ENCODE data around the gene COMT.
"Not testable (repeated sequence)": the region's sequence is repeated elsewhere in the genome, so short reads cannot be mapped to it uniquely, and the experiment has no call there.

COMT gene

GRCh38 chr22:19919701-19920363 lies 21.7 kb upstream of the COMT start:
- H3K79me1 ChIP-seq (ENCODE audit: low read length): no peaks in the 10 kb centered on the region
- no peaks in the 10 kb centered on the region for H3K36me3 ChIP-seq (ENCODE audit: control insufficient read depth, insufficient read depth, low read length)
- H3K4me1 ChIP-seq (ENCODE audit: control insufficient read depth, low read depth, low read length): no peaks in the 10 kb centered on the region
- no peak overlapping the region for H3K4ac ChIP-seq (ENCODE audit: low read depth, low read length)
- no peak overlapping the region for H3K9ac ChIP-seq (ENCODE audit: low read length)
- H2AK5ac ChIP-seq (ENCODE audit: low read length): no peak overlapping the region
- H4K8ac ChIP-seq (ENCODE audit: low read depth, low read length): no peak overlapping the region
- no peak overlapping the region for H3K4me3 ChIP-seq (ENCODE audit: low read length)
- WGBS (ENCODE audit: extremely low coverage, insufficient coverage, low lambda C conversion rate): no CpG with 5 or more reads among the region's 13 CpGs
- H3K27ac ChIP-seq (ENCODE audit: low read depth, low read length): no peak overlapping the region
- H3K27me3 ChIP-seq (ENCODE audit: insufficient read depth, low read length, poor library complexity): no peaks in the 10 kb centered on the region
- no peak for DNase-seq
- H3K79me2 ChIP-seq (ENCODE audit: control insufficient read depth, insufficient read depth, low read length): no peaks in the 10 kb centered on the region
- no peak overlapping the region for H2BK15ac ChIP-seq (replicated peaks; ENCODE audit: low read depth)
- H2BK5ac ChIP-seq (ENCODE audit: low read length): no peak overlapping the region
- no peak overlapping the region for H3K23ac ChIP-seq (ENCODE audit: low read length)
- H4K5ac ChIP-seq (ENCODE audit: low read length): no peak overlapping the region
- H3K56ac ChIP-seq (ENCODE audit: low read length): no peak overlapping the region
- no peak overlapping the region for H3K18ac ChIP-seq (ENCODE audit: low read length)
- no peak overlapping the region for H2BK120ac ChIP-seq (ENCODE audit: low read depth, low read length)
- H3K4me2 ChIP-seq (ENCODE audit: low read length): no peak overlapping the region

- no peak overlapping the region for H3K4me3 ChIP-seq (ENCODE audit: low read length)
- no peak for DNase-seq
- H2BK5ac ChIP-seq (ENCODE audit: low read length): no peak overlapping the region
- no peak overlapping the region for H4K5ac ChIP-seq (ENCODE audit: low read length)
- H2BK120ac ChIP-seq (ENCODE audit: low read depth, low read length): no peak overlapping the region
- H3K18ac ChIP-seq (ENCODE audit: low read length): no peak overlapping the region
- no peaks in the 10 kb centered on the region for H3K4me1 ChIP-seq (ENCODE audit: control insufficient read depth, low read depth, low read length)
- WGBS (ENCODE audit: extremely low coverage, insufficient coverage, low lambda C conversion rate): no CpG with 5 or more reads among the region's 3 CpGs
- no peak overlapping the region for H2AK5ac ChIP-seq (ENCODE audit: low read length)
- no peak overlapping the region for H3K27ac ChIP-seq (ENCODE audit: low read depth, low read length)
- no peak overlapping the region for H2BK15ac ChIP-seq (replicated peaks; ENCODE audit: low read depth)
- no peaks in the 10 kb centered on the region for H3K79me2 ChIP-seq (ENCODE audit: control insufficient read depth, insufficient read depth, low read length)
- H3K4ac ChIP-seq (ENCODE audit: low read depth, low read length): no peak overlapping the region
- no peaks in the 10 kb centered on the region for H3K79me1 ChIP-seq (ENCODE audit: low read length)
- no peak overlapping the region for H3K56ac ChIP-seq (ENCODE audit: low read length)
- no peak overlapping the region for H4K8ac ChIP-seq (ENCODE audit: low read depth, low read length)
- H3K9ac ChIP-seq (ENCODE audit: low read length): no peak overlapping the region
- no peak overlapping the region for H3K23ac ChIP-seq (ENCODE audit: low read length)
- no peaks in the 10 kb centered on the region for H3K27me3 ChIP-seq (ENCODE audit: insufficient read depth, low read length, poor library complexity)
- no peak overlapping the region for H3K4me2 ChIP-seq (ENCODE audit: low read length)
- H3K36me3 ChIP-seq (ENCODE audit: control insufficient read depth, insufficient read depth, low read length): no peaks in the 10 kb centered on the region
Observed at GRCh38 chr22:19921544-19922081, 20.0 kb upstream of the COMT start.

DNA sequence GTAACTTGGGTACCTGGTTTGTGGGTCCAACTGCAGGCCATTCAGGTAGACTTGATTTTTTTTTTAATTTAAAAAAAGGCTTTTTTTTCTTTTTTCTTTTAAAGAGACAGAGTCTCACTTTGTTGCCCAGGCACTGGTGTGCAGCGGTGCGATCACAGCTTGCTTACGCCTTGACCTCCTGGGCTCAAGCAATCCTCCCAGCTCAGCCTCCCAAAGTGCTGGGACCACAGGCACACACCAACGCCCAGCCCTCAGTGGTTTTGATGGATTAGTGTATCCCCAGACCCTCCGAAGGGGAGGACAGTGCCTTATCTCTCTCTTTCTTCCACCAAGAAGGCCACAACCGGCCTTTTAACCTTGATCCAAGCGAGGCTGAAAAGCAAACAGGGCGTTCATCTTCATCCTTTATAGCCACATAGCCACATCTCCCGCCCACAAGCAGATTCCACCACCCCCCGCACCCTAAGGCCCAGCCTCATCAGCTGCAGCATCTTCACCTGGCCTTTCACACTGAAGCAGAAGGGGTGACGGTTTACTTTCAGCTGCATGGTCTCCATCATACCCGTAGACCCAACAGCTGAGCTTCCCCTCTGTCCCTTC lies 17.6 kb upstream of the COMT start:
- Histone ChIP-seq H3K56ac (ENCODE audit: low read length) (no peak overlapping the region), H3K9ac (ENCODE audit: low read length) (no peak overlapping the region), H3K27ac (ENCODE audit: low read depth, low read length) (no peak overlapping the region), H4K8ac (ENCODE audit: low read depth, low read length) (no peak overlapping the region), H2AK5ac (ENCODE audit: low read length) (no peak overlapping the region), H3K18ac (ENCODE audit: low read length) (no peak overlapping the region), H3K4me2 (ENCODE audit: low read length) (no peak overlapping the region), H2BK5ac (ENCODE audit: low read length) (no peak overlapping the region), H3K79me1 (ENCODE audit: low read length) (no peaks in the 10 kb centered on the region), H3K36me3 (ENCODE audit: control insufficient read depth, insufficient read depth, low read length) (no peaks in the 10 kb centered on the region), H3K4ac (ENCODE audit: low read depth, low read length) (no peak overlapping the region), H3K27me3 (ENCODE audit: insufficient read depth, low read length, poor library complexity) (no peaks in the 10 kb centered on the region), H3K4me1 (ENCODE audit: control insufficient read depth, low read depth, low read length) (no peaks in the 10 kb centered on the region), H3K79me2 (ENCODE audit: control insufficient read depth, insufficient read depth, low read length) (no peaks in the 10 kb centered on the region), H2BK15ac (replicated peaks; ENCODE audit: low read depth) (no peak overlapping the region), H3K23ac (ENCODE audit: low read length) (no peak overlapping the region), H4K5ac (ENCODE audit: low read length) (no peak overlapping the region), H2BK120ac (ENCODE audit: low read depth, low read length) (no peak overlapping the region), H3K4me3 (ENCODE audit: low read length) (no peak overlapping the region)
- DNase-seq: no peak
- no CpG with 5 or more reads among the region's 12 CpGs for WGBS (ENCODE audit: extremely low coverage, insufficient coverage, low lambda C conversion rate)

DNA sequence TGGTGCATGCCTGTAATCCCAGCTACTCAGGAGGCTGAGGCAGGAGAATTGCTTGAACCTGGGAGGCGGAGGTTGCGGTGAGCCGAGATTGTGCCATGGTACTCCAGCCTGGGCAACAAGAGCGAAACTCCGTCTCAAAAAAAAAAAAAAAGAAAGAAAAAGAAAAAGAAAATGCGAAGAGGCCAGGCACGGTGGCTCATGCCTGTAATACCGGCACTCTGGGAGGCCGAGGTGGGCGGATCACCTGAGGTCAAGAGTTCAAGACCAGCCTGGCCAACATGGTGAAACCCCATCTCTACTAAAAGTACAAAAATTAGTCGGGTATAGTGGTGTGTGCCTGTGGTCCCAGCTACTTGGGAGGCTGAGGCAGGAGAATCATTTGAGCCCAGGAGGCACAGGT lies 15.5 kb upstream of the COMT start:
- H3K9ac ChIP-seq (ENCODE audit: low read length); H3K27me3 ChIP-seq (ENCODE audit: insufficient read depth, low read length, poor library complexity); H3K79me2 ChIP-seq (ENCODE audit: control insufficient read depth, insufficient read depth, low read length); H3K56ac ChIP-seq (ENCODE audit: low read length); H4K5ac ChIP-seq (ENCODE audit: low read length); H3K36me3 ChIP-seq (ENCODE audit: control insufficient read depth, insufficient read depth, low read length); H2AK5ac ChIP-seq (ENCODE audit: low read length); H2BK15ac ChIP-seq (replicated peaks; ENCODE audit: low read depth); H3K4ac ChIP-seq (ENCODE audit: low read depth, low read length); H3K23ac ChIP-seq (ENCODE audit: low read length); H3K4me3 ChIP-seq (ENCODE audit: low read length); H3K4me1 ChIP-seq (ENCODE audit: control insufficient read depth, low read depth, low read length); H3K4me2 ChIP-seq (ENCODE audit: low read length); H2BK5ac ChIP-seq (ENCODE audit: low read length); H2BK120ac ChIP-seq (ENCODE audit: low read depth, low read length); DNase-seq; H3K79me1 ChIP-seq (ENCODE audit: low read length); H3K27ac ChIP-seq (ENCODE audit: low read depth, low read length); H4K8ac ChIP-seq (ENCODE audit: low read depth, low read length); H3K18ac ChIP-seq (ENCODE audit: low read length): not testable (repeated sequence)
- WGBS (ENCODE audit: extremely low coverage, insufficient coverage, low lambda C conversion rate): no CpG with 5 or more reads among the region's 11 CpGs

- Histone ChIP-seq H3K23ac (ENCODE audit: low read length) (no peak overlapping the region), H2BK5ac (ENCODE audit: low read length) (no peak overlapping the region), H3K4me1 (ENCODE audit: control insufficient read depth, low read depth, low read length) (no peaks in the 10 kb centered on the region), H3K4me2 (ENCODE audit: low read length) (no peak overlapping the region), H3K56ac (ENCODE audit: low read length) (no peak overlapping the region), H3K4me3 (ENCODE audit: low read length) (no peak overlapping the region), H3K27me3 (ENCODE audit: insufficient read depth, low read length, poor library complexity) (no peaks in the 10 kb centered on the region), H4K5ac (ENCODE audit: low read length) (no peak overlapping the region), H2BK15ac (replicated peaks; ENCODE audit: low read depth) (no peak overlapping the region), H4K8ac (ENCODE audit: low read depth, low read length) (no peak overlapping the region), H3K79me2 (ENCODE audit: control insufficient read depth, insufficient read depth, low read length) (no peaks in the 10 kb centered on the region), H3K4ac (ENCODE audit: low read depth, low read length) (no peak overlapping the region), H3K27ac (ENCODE audit: low read depth, low read length) (no peak overlapping the region), H3K9ac (ENCODE audit: low read length) (no peak overlapping the region), H2AK5ac (ENCODE audit: low read length) (no peak overlapping the region), H2BK120ac (ENCODE audit: low read depth, low read length) (no peak overlapping the region), H3K79me1 (ENCODE audit: low read length) (no peaks in the 10 kb centered on the region), H3K36me3 (ENCODE audit: control insufficient read depth, insufficient read depth, low read length) (no peaks in the 10 kb centered on the region), H3K18ac (ENCODE audit: low read length) (no peak overlapping the region)
- no CpG with 5 or more reads among the region's 7 CpGs for WGBS (ENCODE audit: extremely low coverage, insufficient coverage, low lambda C conversion rate)
- DNase-seq: no peak
Observed at GRCh38 chr22:19927696-19928095, 13.9 kb upstream of the COMT start.
